OCI-LY3 (cell line): ENCODE results near the gene CPED1.

ENCODE experiments used
- CTCF ChIP-seq: fragments of 200-600, 300-600 bp; sonication (generic); IDR thresholded peaks from 2 replicates; pipeline ENCODE4 v1.5.1; 2014; ENCODE audit warnings: antibody characterized with exemption, low read length, low read depth
- EZH2phosphoT487 ChIP-seq: fragments of 200-600 bp; shearing (Covaris generic); IDR thresholded peaks from 2 replicates; pipeline ENCODE4 v1.6.1; 2018; ENCODE audit warnings: antibody characterized with exemption, mixed run types, low read depth

GRCh38 chr7:121279060-121279620 is 290.6 kb downstream of the CPED1 start:
- TF ChIP-seq CTCF (no peak), EZH2phosphoT487 (no peak)
